Keratinocyte (primary cell): Measurements from ENCODE around the gene CKAP2L.

Experiments
- EZH2 ChIP-seq: IDR thresholded peaks from one replicate; pipeline ENCODE4 v1.6.1; 2012; ENCODE audit warnings: inconsistent platforms, mild to moderate bottlenecking, low read length, moderate library complexity
- TF ChIP-seq, protein P1 (sequence below), 3 experiments: IDR thresholded peaks in 1 of 3; conservative IDR thresholded peaks in 1 of 3; optimal IDR thresholded peaks in 1 of 3; 2 replicates in 2 of 3; 3 replicates in 1 of 3; pipeline versions ENCODE3 to v1.5.1; 2011; ENCODE audit warnings: low read length in 3 of 3, mild to moderate bottlenecking in 3 of 3, moderate library complexity in 2 of 3, control low read depth in 1 of 3, inconsistent platforms in 1 of 3; ENCODE audit not compliant: insufficient read depth in 2 of 3; ENCODE audit errors: extremely low read depth in 1 of 3

DNA sequence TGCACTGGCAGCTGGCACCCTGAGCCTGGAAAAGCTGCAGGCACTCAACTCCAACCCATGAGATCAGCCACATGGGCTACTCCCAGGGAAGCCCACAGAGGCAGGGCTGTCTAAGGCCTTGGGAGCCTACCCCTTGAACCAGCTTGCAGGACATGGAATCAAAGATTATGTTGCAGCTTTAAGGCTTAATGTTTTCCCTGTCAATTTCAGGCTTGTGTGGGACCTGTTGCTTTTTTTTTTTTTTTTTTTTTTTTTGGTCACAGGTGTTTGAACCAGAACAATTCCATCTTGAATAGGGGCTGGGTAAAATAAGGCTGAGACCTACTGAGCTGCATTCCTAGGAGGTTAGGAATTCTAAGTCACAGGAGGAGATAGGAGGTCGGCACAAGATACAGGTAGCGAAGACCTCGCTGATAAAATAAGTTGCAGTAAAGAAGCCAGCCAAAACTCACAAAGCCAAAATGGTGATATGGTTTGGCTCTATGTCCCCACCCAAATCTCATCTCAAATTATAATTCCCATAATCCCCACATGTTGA, 27.4 kb upstream of the CKAP2L start:
- TF ChIP-seq, protein P1, sequence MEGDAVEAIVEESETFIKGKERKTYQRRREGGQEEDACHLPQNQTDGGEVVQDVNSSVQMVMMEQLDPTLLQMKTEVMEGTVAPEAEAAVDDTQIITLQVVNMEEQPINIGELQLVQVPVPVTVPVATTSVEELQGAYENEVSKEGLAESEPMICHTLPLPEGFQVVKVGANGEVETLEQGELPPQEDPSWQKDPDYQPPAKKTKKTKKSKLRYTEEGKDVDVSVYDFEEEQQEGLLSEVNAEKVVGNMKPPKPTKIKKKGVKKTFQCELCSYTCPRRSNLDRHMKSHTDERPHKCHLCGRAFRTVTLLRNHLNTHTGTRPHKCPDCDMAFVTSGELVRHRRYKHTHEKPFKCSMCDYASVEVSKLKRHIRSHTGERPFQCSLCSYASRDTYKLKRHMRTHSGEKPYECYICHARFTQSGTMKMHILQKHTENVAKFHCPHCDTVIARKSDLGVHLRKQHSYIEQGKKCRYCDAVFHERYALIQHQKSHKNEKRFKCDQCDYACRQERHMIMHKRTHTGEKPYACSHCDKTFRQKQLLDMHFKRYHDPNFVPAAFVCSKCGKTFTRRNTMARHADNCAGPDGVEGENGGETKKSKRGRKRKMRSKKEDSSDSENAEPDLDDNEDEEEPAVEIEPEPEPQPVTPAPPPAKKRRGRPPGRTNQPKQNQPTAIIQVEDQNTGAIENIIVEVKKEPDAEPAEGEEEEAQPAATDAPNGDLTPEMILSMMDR (optimal IDR thresholded peaks at IDR 0.05 in 1 of 3, IDR thresholded peaks at IDR 0.05 in 1 of 3, conservative IDR thresholded peaks at IDR 0.05 in 1 of 3; ENCODE audit: extremely low read depth in 1 of 3, insufficient read depth in 2 of 3, low read length in 3 of 3), result no peak
- TF ChIP-seq EZH2, result no peak
